Right renal cortex interstitium (tissue), 3 donors: ENCODE measurements around the gene SLC19A3. TPM values are rescaled to one million over a fixed set of nuclear protein-coding genes. Genes with fewer than 3 reads are reported as not detected.

Source experiments
- DNase-seq, 3 donors: peaks; one replicate each; pipeline ENCODE4 v3.0.0-alpha.2; 2013; ENCODE audit warnings: low read depth in 3 of 3, low spot score in 2 of 3
- polyA plus RNA-seq, 3 donors: library from polyadenylated mRNA; unstranded; fragments of 120-200 nt; gene quantifications; one replicate each; pipeline ENCODE4 v1.2.1, GENCODE V29; 2013; ENCODE audit not compliant: insufficient read length in 3 of 3

SLC19A3 gene
- polyA plus RNA-seq, 3 donors = 6.6 to 9.3 (median 7.0) TPM

DNA sequence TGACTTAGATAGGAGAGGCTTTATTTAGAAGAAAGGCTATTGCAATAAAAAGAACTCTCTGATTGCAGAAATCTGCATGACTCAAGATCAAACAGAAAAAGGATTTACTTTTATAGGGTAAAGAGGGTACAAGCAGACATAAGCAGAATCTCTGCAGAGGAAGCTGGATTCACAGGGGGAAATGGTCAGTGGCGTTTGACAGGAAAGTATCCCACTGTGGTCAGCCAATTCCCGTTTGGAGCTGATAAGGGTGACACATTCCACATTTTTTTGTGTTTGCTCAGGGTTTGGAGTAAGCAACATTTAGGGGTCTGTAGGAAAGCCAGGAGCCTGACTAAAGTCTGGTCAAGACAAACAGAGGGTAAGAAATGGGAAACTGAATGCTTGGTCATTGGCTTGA, 75.2 kb downstream of the SLC19A3 start:
- no peak for DNase-seq

GRCh38 chr2:227634201-227634600, 83.6 kb downstream of the SLC19A3 start:
- DNase-seq = no peak

Other genes starting within 250 kb of the SLC19A3 start
- gene AGFG1, start 245.9 kb downstream of the SLC19A3 start, polyA plus RNA-seq = 10 to 100 TPM; 84.0 to 90.7 (median 85.1) TPM
- gene SCYGR2, start 119.1 kb downstream of the SLC19A3 start, polyA plus RNA-seq = not detected
- gene SCYGR3, start 103.2 kb downstream of the SLC19A3 start, polyA plus RNA-seq = not detected
- under 1 TPM in 1 of 3 donors, not detected in 2; 0.10 TPM for gene SCYGR4, start 100.5 kb downstream of the SLC19A3 start, polyA plus RNA-seq
- gene SCYGR5, start 51.2 kb downstream of the SLC19A3 start, polyA plus RNA-seq = not detected
- not detected for gene SCYGR6, start 6.7 kb upstream of the SLC19A3 start, polyA plus RNA-seq
- gene SCYGR7, start 10.3 kb upstream of the SLC19A3 start, polyA plus RNA-seq = not detected
- gene SCYGR8, start 27.9 kb upstream of the SLC19A3 start, polyA plus RNA-seq = not detected
- gene CCL20, start 95.8 kb upstream of the SLC19A3 start, polyA plus RNA-seq = under 1 TPM; 0.36 to 0.62 (median 0.52) TPM
- under 1 TPM; 0.68 to 0.99 (median 0.76) TPM for gene DAW1, start 153.6 kb upstream of the SLC19A3 start, polyA plus RNA-seq